ENCODE measurements around the gene RBMS1. TPM values are rescaled to one million over a fixed set of nuclear protein-coding genes. Genes with fewer than 3 reads are reported as not detected.

The RBMS1 gene
- total and polyA plus RNA-seq, 2 experiments from 2014 or later = 55.5 to 94.8 TPM

DNA sequence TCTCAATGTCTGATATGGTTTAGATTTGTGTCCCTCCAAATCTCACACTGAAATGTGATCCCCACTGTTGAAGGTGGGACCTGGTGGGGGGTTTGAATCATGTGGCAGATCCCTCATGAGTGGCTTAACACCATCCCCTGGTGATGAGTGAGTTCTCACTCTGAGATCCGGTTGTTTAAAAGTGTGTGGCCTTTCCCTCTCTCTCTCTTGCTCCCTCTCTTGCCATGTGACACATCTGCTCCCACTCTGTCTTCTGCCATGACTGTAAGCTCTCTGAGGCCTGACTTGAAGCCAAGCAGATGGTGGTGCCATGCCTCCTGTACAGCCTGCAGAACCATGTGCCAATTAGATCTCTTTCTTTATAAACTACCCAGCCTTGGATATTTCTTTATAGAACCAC is 108.8 kb downstream of the RBMS1 start:
- Mint-ChIP-seq H3K36me3 (ENCODE audit: low read depth) (no peaks in the 10 kb centered on the region), H3K27ac (peak overlapping the region; percentile 11; the same call in 1 of the 2 replicates), H3K27me3 (ENCODE audit: insufficient read depth, low read depth, poor library complexity) (peaks cover 4% of the 10 kb centered on the region), H3K4me1 (peaks cover 62% of the 10 kb centered on the region), H3K4me3 (no peak overlapping the region), H3K9me3 (no peaks in the 10 kb centered on the region)
- DNase-seq (ENCODE audit: low spot score) = no peak
- no peak for TF ChIP-seq NANOG (IDR thresholded peaks at IDR 0.05; ENCODE audit: borderline replicate concordance)
- no peak for TF ChIP-seq REST (IDR thresholded peaks at IDR 0.05; ENCODE audit: unreplicated experiment)
- TF ChIP-seq ZNF331 (CRISPR knock-in tag; IDR thresholded peaks at IDR 0.05; ENCODE audit: low read depth) = no peak
- TF ChIP-seq STAT1 (IDR thresholded peaks at IDR 0.05; ENCODE audit: unreplicated experiment) = no peak
- TF ChIP-seq EZH2 (IDR thresholded peaks at IDR 0.05; ENCODE audit: low read depth, unreplicated experiment) = no peak
- TF ChIP-seq POLR2AphosphoS5 (IDR thresholded peaks at IDR 0.05; ENCODE audit: low read depth) = no peak
- TF ChIP-seq EZH2phosphoT487 (IDR thresholded peaks at IDR 0.05; ENCODE audit: unreplicated experiment) = no peak
- no peak for TF ChIP-seq ETS1 (IDR thresholded peaks at IDR 0.05)
- TF ChIP-seq ZNF462 (CRISPR knock-in tag; IDR thresholded peaks at IDR 0.05) = no peak
- no peak for TF ChIP-seq CREB1 (CRISPR knock-in tag; IDR thresholded peaks at IDR 0.05; ENCODE audit: low read depth)
- TF ChIP-seq ZNF114 (CRISPR knock-in tag; IDR thresholded peaks at IDR 0.05) = no peak
- peaks cover 59% of the 10 kb centered on the region for H3K4me1 ChIP-seq (ENCODE audit: insufficient read depth)
- H2AFZ ChIP-seq = no peak overlapping the region
- no peaks in the 10 kb centered on the region for H3K36me3 ChIP-seq (ENCODE audit: insufficient read depth)
- H3K4me3 ChIP-seq = no peak overlapping the region
- H3F3A ChIP-seq (replicated peaks; ENCODE audit: low read depth) = no peaks in the 10 kb centered on the region
- H3K79me2 ChIP-seq (replicated peaks; ENCODE audit: insufficient read depth) = peaks cover 97% of the 10 kb centered on the region
- H3K4me2 ChIP-seq = no peak overlapping the region
- ATAC-seq = no peak
- no peak overlapping the region for H3K27ac ChIP-seq (ENCODE audit: low read depth)
- H3K9me2 ChIP-seq (ENCODE audit: insufficient read depth) = no peaks in the 10 kb centered on the region
- no peaks in the 10 kb centered on the region for H3K27me3 ChIP-seq (ENCODE audit: insufficient read depth)
- H4K20me1 ChIP-seq (replicated peaks; ENCODE audit: insufficient read depth) = peaks cover 22% of the 10 kb centered on the region

Data from GM23338 (cell line).